H1 (cell line): ENCODE data around the gene DCP1B. TPM values are rescaled to one million over a fixed set of nuclear protein-coding genes. Genes with fewer than 3 reads are reported as not detected.

Source experiments
- CTCF ChIA-PET: fragments of 300-600 bp; sonication (Branson Sonifier 250); formaldehyde crosslinking; loops from one replicate; lab custom pipeline; 2021; ENCODE audit not compliant: partially characterized antibody; lab: Charles Lee
- POLR2A ChIA-PET: fragments of 300-600 bp; sonication (Branson Sonifier 250); formaldehyde crosslinking; loops from one replicate; lab custom pipeline; 2021; ENCODE audit warnings: inconsistent platforms; ENCODE audit not compliant: partially characterized antibody; lab: Charles Lee
- DNase-seq, 2 experiments: peaks; one replicate each; pipeline versions ENCODE4 v3.0.0 to v3.0.0-alpha.2; 2010 to 2022; ENCODE audit warnings: low spot score in 2 of 2, low read depth in 1 of 2, mixed read lengths in 1 of 2
- FAIRE-seq: peaks from 2 replicates; lab custom pipeline; 2011; peaks lifted over from hg19 to GRCh38; lab: Jason Lieb, UNC
- H2AFZ ChIP-seq: 2 replicates; pipeline ENCODE4 v1.8.1; 2012; ENCODE audit warnings: low read length, inconsistent platforms
- H2AK5ac ChIP-seq: 2 replicates; pipeline ENCODE4 v1.6.1; 2013; ENCODE audit warnings: low read depth, low read length
- H2BK120ac ChIP-seq: replicated peaks from 2 replicates; pipeline ENCODE3; 2013; ENCODE audit warnings: low read depth, low read length, inconsistent platforms
- H2BK12ac ChIP-seq: 2 replicates; pipeline ENCODE4 v1.6.1; 2013; ENCODE audit warnings: low read depth, low read length
- H2BK15ac ChIP-seq: 2 replicates; pipeline ENCODE4 v1.6.1; 2013; ENCODE audit warnings: low read length
- H2BK20ac ChIP-seq: 2 replicates; pipeline ENCODE4 v1.6.1; 2013; ENCODE audit warnings: low read length
- H2BK5ac ChIP-seq: 2 replicates; pipeline ENCODE4 v1.6.1; 2013; ENCODE audit warnings: low read depth, low read length
- H3K14ac ChIP-seq: 2 replicates; pipeline ENCODE4 v1.6.1; 2013; ENCODE audit warnings: inconsistent platforms; ENCODE audit not compliant: insufficient read length
- H3K18ac ChIP-seq: 2 replicates; pipeline ENCODE4 v1.6.1; 2013; ENCODE audit warnings: low read length; ENCODE audit errors: extremely low read depth
- H3K23ac ChIP-seq: 2 replicates; pipeline ENCODE4 v1.6.1; 2013; ENCODE audit warnings: inconsistent platforms; ENCODE audit not compliant: insufficient read length
- H3K23me2 ChIP-seq: 2 replicates; pipeline ENCODE4 v1.6.1; 2013; ENCODE audit warnings: low read depth, low read length
- H3K27ac ChIP-seq: 2 replicates; pipeline ENCODE4 v1.6.1; 2011; ENCODE audit warnings: low read depth, low read length, inconsistent platforms
- H3K27me3 ChIP-seq, 4 experiments: replicated peaks in 1 of 4; 1 replicate in 1 of 4; 2 replicates in 3 of 4; pipeline versions ENCODE4 v1.6.1 to v1.8.1; 2011 to 2013; ENCODE audit warnings: low read length in 3 of 4, mild to moderate bottlenecking in 3 of 4, inconsistent platforms in 2 of 4, mixed read lengths in 2 of 4, moderate library complexity in 1 of 4; ENCODE audit not compliant: control insufficient read depth in 3 of 4, insufficient read depth in 3 of 4; ENCODE audit errors: extremely low read depth in 1 of 4
- H3K36me3 ChIP-seq, 4 experiments: 2 replicates each; pipeline versions ENCODE4 v1.6.1 to v1.8.1; 2011 to 2013; ENCODE audit warnings: mild to moderate bottlenecking in 4 of 4, low read length in 3 of 4, moderate library complexity in 2 of 4, control low read depth in 1 of 4, inconsistent platforms in 1 of 4; ENCODE audit not compliant: insufficient read depth in 4 of 4, control insufficient read depth in 2 of 4
- H3K4ac ChIP-seq: replicated peaks from 2 replicates; pipeline ENCODE3; 2013; ENCODE audit warnings: low read length, low read depth, mixed read lengths, inconsistent platforms; ENCODE audit not compliant: insufficient read length
- H3K4me1 ChIP-seq, 4 experiments: replicated peaks in 1 of 4; 1 replicate in 1 of 4; 2 replicates in 3 of 4; pipeline versions ENCODE4 v1.6.1 to v1.8.1; 2011 to 2013; ENCODE audit warnings: low read length in 3 of 4, inconsistent platforms in 2 of 4, mixed read lengths in 1 of 4; ENCODE audit not compliant: insufficient read depth in 4 of 4, control insufficient read depth in 3 of 4
- H3K4me2 ChIP-seq, 2 experiments: 2 replicates each; pipeline versions ENCODE4 v1.6.1 to v1.8.1; 2011 to 2013; ENCODE audit warnings: low read depth in 2 of 2, low read length in 2 of 2, control low read depth in 1 of 2, inconsistent platforms in 1 of 2, mild to moderate bottlenecking in 1 of 2; ENCODE audit not compliant: insufficient read depth in 1 of 2
- H3K4me3 ChIP-seq, 4 experiments: fragments of 200-600, 300-600 bp in 1 of 4; sonication (generic), shearing (Covaris generic), sonication (Bioruptor Twin) in 1 of 4; 2 replicates each; pipeline versions ENCODE4 v1.5.1 to v1.8.1; 2011 to 2016; ENCODE audit warnings: low read length in 4 of 4, low read depth in 3 of 4, control low read depth in 2 of 4, inconsistent platforms in 2 of 4, mild to moderate bottlenecking in 2 of 4, mixed read lengths in 1 of 4, moderate library complexity in 1 of 4; ENCODE audit not compliant: insufficient read depth in 2 of 4; ENCODE audit errors: extremely low read depth in 1 of 4
- H3K56ac ChIP-seq: replicated peaks from 2 replicates; pipeline ENCODE3; 2013; ENCODE audit warnings: low read depth, mild to moderate bottlenecking, mixed read lengths, low read length, inconsistent platforms; ENCODE audit not compliant: insufficient read length
- H3K79me1 ChIP-seq: 2 replicates; pipeline ENCODE4 v1.6.1; 2013; ENCODE audit warnings: low read depth, low read length, control low read depth
- H3K79me2 ChIP-seq, 2 experiments: 2 replicates each; pipeline versions ENCODE4 v1.6.1 to v1.8.1; 2012 to 2013; ENCODE audit warnings: low read length in 2 of 2, mild to moderate bottlenecking in 2 of 2, inconsistent platforms in 1 of 2; ENCODE audit not compliant: insufficient read depth in 2 of 2, control insufficient read depth in 1 of 2
- H3K9ac ChIP-seq, 4 experiments: replicated peaks in 1 of 4; 1 replicate in 1 of 4; 2 replicates in 3 of 4; pipeline versions ENCODE4 v1.6.1 to v1.8.1; 2011 to 2013; ENCODE audit warnings: low read depth in 3 of 4, low read length in 3 of 4, control low read depth in 2 of 4, mild to moderate bottlenecking in 2 of 4, moderate library complexity in 2 of 4, inconsistent platforms in 1 of 4; ENCODE audit errors: extremely low read depth in 1 of 4
- H3K9me3 ChIP-seq, 2 experiments: 2 replicates each; pipeline versions ENCODE4 v1.6.1 to v1.8.1; 2012 to 2013; ENCODE audit warnings: mild to moderate bottlenecking in 2 of 2, moderate library complexity in 2 of 2, control low read depth in 1 of 2, inconsistent platforms in 1 of 2, low read depth in 1 of 2, low read length in 1 of 2, mixed read lengths in 1 of 2; ENCODE audit not compliant: insufficient read depth in 2 of 2
- H4K20me1 ChIP-seq, 2 experiments: replicated peaks in 1 of 2; 2 replicates each; pipeline versions ENCODE3 to v1.8.1; 2011 to 2013; ENCODE audit warnings: inconsistent platforms in 2 of 2, low read length in 2 of 2, mild to moderate bottlenecking in 1 of 2; ENCODE audit not compliant: insufficient read depth in 2 of 2, control insufficient read depth in 1 of 2
- H4K5ac ChIP-seq: 2 replicates; pipeline ENCODE4 v1.6.1; 2013; ENCODE audit warnings: low read length, low read depth, mixed read lengths, inconsistent platforms; ENCODE audit not compliant: insufficient read length
- H4K8ac ChIP-seq: 2 replicates; pipeline ENCODE4 v1.8.0; 2013; ENCODE audit warnings: mild to moderate bottlenecking, moderate library complexity, low read length, inconsistent platforms; ENCODE audit not compliant: insufficient read depth; ENCODE audit errors: extremely low read depth
- H4K91ac ChIP-seq: replicated peaks from 2 replicates; pipeline ENCODE3; 2013; ENCODE audit warnings: low read length, mixed read lengths, inconsistent platforms; ENCODE audit not compliant: insufficient read length
- ASH2L ChIP-seq: fragments of 200-600, 300-600 bp; sonication (generic); IDR thresholded peaks from one replicate; pipeline ENCODE4 v1.7.1; 2017; ENCODE audit warnings: low read length
- BACH1 ChIP-seq: IDR thresholded peaks from 2 replicates; pipeline ENCODE4 v1.6.1; 2012; ENCODE audit warnings: low read length, improper control_type of control experiment
- CEBPB ChIP-seq: IDR thresholded peaks from 2 replicates; pipeline ENCODE4 v1.6.1; 2012; ENCODE audit warnings: low read depth, low read length
- CHD1 ChIP-seq: IDR thresholded peaks from 2 replicates; pipeline ENCODE4 v1.6.1; 2012; ENCODE audit warnings: low read depth, low read length, improper control_type of control experiment
- FOSL1 ChIP-seq: IDR thresholded peaks from 2 replicates; pipeline ENCODE4 v1.6.1; 2011; ENCODE audit warnings: mild to moderate bottlenecking, low read depth, low read length, moderate library complexity; ENCODE audit not compliant: insufficient read depth
- MAFK ChIP-seq: IDR thresholded peaks from 2 replicates; pipeline ENCODE4 v1.6.1; 2012; ENCODE audit warnings: low read depth, mild to moderate bottlenecking, improper control_type of control experiment, low read length
- NRF1 ChIP-seq: IDR thresholded peaks from 2 replicates; pipeline ENCODE4 v1.6.1; 2011; ENCODE audit warnings: mild to moderate bottlenecking, low read depth, low read length, improper control_type of control experiment
- RNF2 ChIP-seq: fragments of 200-900, 300-1000 bp; sonication (generic); IDR thresholded peaks from 2 replicates; pipeline ENCODE4 v1.7.1; 2016; ENCODE audit warnings: borderline replicate concordance, low read depth, mild to moderate bottlenecking, antibody characterized with exemption, low read length; ENCODE audit not compliant: poor library complexity, severe bottlenecking; ENCODE audit errors: missing control alignments
- TEAD4 ChIP-seq: IDR thresholded peaks from 2 replicates; pipeline ENCODE4 v1.6.1; 2012; ENCODE audit warnings: low read depth, low read length, inconsistent platforms, mixed read lengths
- YY1 ChIP-seq: IDR thresholded peaks from 2 replicates; pipeline ENCODE4 v1.6.1; 2011; ENCODE audit warnings: low read depth, mild to moderate bottlenecking, low read length
- WGBS, 2 experiments: shearing (Covaris generic) in 1 of 2; methylation state at CpG; one replicate each; pipeline versions ENCODE4 v1.1.6 to v1.1.7; 2013 to 2015; ENCODE audit warnings: low lambda C conversion rate in 2 of 2, mixed read lengths in 2 of 2, inconsistent platforms in 1 of 2, low coverage in 1 of 2, missing lambda C conversion rate in 1 of 2; ENCODE audit not compliant: insufficient replicate concordance in 2 of 2, insufficient coverage in 1 of 2, insufficient read length in 1 of 2; ENCODE audit errors: extremely low coverage in 1 of 2, missing lambda C conversion rate in 1 of 2; 5-methylcytosine and 5-hydroxymethylcytosine counted together
- polyA plus RNA-seq, 7 experiments: library from polyadenylated mRNA; depleted of rRNA in 3 of 7; stranded (reverse) in 5 of 7; unstranded in 2 of 7; fragments of >200 nt in 5 of 7; fragments of 200-250 nt in 2 of 7; gene quantifications; 1 replicate in 5 of 7; 2 replicates in 1 of 7; 4 replicates in 1 of 7; pipeline versions ENCODE4 v1.2.1 to v1.2.3, GENCODE V29; 2011 to 2013; ENCODE audit warnings: missing spikeins in 2 of 7, mixed read lengths in 2 of 7
- total RNA-seq: library from RNA; stranded (reverse); fragmentation: NEBNext Ultra II Directional; extraction: Animal tissue kit (Norgen Biotek cat#: 25700); gene quantifications from 2 replicates; pipeline ENCODE4 v1.2.1, GENCODE V29; 2021

Gene DCP1B
- total and polyA plus RNA-seq, 2 of the 8 experiments (the other 6 are each of a cell fraction or from before 2014, with no cell fraction given), result 14.8 to 29.0 TPM

DNA sequence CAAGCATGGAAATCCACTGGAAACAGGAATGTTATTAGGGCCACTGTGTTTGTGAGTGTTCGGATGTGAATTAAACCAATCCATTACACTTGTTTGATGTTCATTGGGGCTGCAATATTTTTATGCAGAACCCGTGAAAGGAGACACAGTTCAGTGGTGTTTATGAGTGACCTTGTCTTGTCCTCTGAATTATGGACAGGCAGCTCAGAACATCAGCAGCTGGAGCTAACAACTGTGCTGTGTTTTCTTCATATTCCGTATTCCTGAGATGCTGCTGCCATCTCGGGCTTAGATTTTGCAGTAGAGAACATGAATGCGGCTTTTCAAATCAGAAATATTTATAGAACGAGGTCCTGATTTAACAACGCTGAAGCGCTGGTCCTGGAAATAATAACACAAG, 28.2 kb upstream of the DCP1B start:
- no peak overlapping the region for H2BK20ac ChIP-seq
- H3K4me3 ChIP-seq, result no peak overlapping the region
- POLR2A ChIA-PET, result interaction anchor here (1.2 kb wide), 1 partner anchor 9 kb away, joined by 3 read pairs; no protein-coding TSS in a partner anchor
- H2AFZ ChIP-seq, result no peak overlapping the region
- H4K20me1 ChIP-seq, result no peaks in the 10 kb centered on the region
- peaks cover 0 to 23% (median 16%) of the 10 kb centered on the region in 4 experiments; a peak in 6 of 7 replicates for H3K27me3 ChIP-seq
- no peak overlapping the region for H2BK5ac ChIP-seq
- no peak overlapping the region for H4K91ac ChIP-seq
- H2BK120ac ChIP-seq, result no peak overlapping the region
- H3K79me1 ChIP-seq, result no peaks in the 10 kb centered on the region
- no peaks in the 10 kb centered on the region for H3K36me3 ChIP-seq
- no peak overlapping the region for H2BK12ac ChIP-seq
- TF ChIP-seq NRF1 (no peak), RNF2 (no peak), YY1 (no peak), BACH1 (no peak), FOSL1 (no peak), CEBPB (no peak), ASH2L (no peak), TEAD4 (no peak), MAFK (no peak), CHD1 (no peak)
- H3K79me2 ChIP-seq, result no peaks in the 10 kb centered on the region
- H3K9me3 ChIP-seq, result no peaks in the 10 kb centered on the region
- H3K23me2 ChIP-seq, result no peaks in the 10 kb centered on the region
- DNase-seq (no peak), FAIRE-seq (no peak)
- no peak overlapping the region for H3K14ac ChIP-seq
- H4K8ac ChIP-seq, result no peak overlapping the region
- no peak overlapping the region for H3K56ac ChIP-seq
- H4K5ac ChIP-seq, result no peak overlapping the region
- H3K4ac ChIP-seq, result no peak overlapping the region
- H2AK5ac ChIP-seq, result no peak overlapping the region
- no peak overlapping the region for H3K27ac ChIP-seq
- no peak overlapping the region for H2BK15ac ChIP-seq
- no peak overlapping the region for H3K18ac ChIP-seq
- no peak overlapping the region for H3K4me2 ChIP-seq
- H3K23ac ChIP-seq, result no peak overlapping the region
- 96% methylated on average over 8 of the region's 8 CpGs; no CpG with 5 or more reads in 1 of the 2 experiments for WGBS, 2 experiments
- CTCF ChIA-PET, result interaction anchor here (0.7 to 4.2 kb wide), 6 partner anchors 10 to 751 kb away, joined by 3 to 33 read pairs (median 6); no protein-coding TSS in a partner anchor
- no peak overlapping the region for H3K9ac ChIP-seq
- peaks cover 0 to 3% (median 1%) of the 10 kb centered on the region in 4 experiments; a peak in 2 of 7 replicates for H3K4me1 ChIP-seq
